NCI-H1092 treated with DMSO at 0.1 percent for 48 hours (cell line): ENCODE results near the gene GDI2.
"Not testable (repeated sequence)": the region's sequence is repeated elsewhere in the genome, so short reads cannot be mapped to it uniquely, and the experiment has no call there.

ENCODE experiments used
- DNase-seq: peaks from one replicate; lab custom pipeline; 2025; lab: John Stamatoyannopoulos, UW

The GDI2 gene

GRCh38 chr10:5827841-5828240, 14.6 kb upstream of the GDI2 start:
- no peak for DNase-seq

GRCh38 chr10:5826511-5826910, 13.3 kb upstream of the GDI2 start:
- not testable (repeated sequence) for DNase-seq

- no peak for DNase-seq
Observed at GRCh38 chr10:5818894-5819293, 5.7 kb upstream of the GDI2 start.

- DNase-seq, result no peak
Observed at GRCh38 chr10:5818048-5818331, 4.8 kb upstream of the GDI2 start.

GRCh38 chr10:5817322-5818047, 4.3 kb upstream of the GDI2 start:
- no peak for DNase-seq

GRCh38 chr10:5816170-5816569, 2.9 kb upstream of the GDI2 start:
- DNase-seq, result no peak

GRCh38 chr10:5814110-5815107, 1.2 kb upstream of the GDI2 start:
- no peak for DNase-seq

- DNase-seq, result no peak
Observed at GRCh38 chr10:5813091-5813340, 218 bp downstream of the GDI2 start.

- peak; percentile 34 for DNase-seq
Observed at GRCh38 chr10:5812283-5813090, 747 bp downstream of the GDI2 start.

- no peak for DNase-seq
Observed at GRCh38 chr10:5811387-5811821, 1.8 kb downstream of the GDI2 start.

GRCh38 chr10:5810225-5810624, 3.0 kb downstream of the GDI2 start:
- DNase-seq, result no peak

- no peak for DNase-seq
Observed at GRCh38 chr10:5809527-5810154, 3.6 kb downstream of the GDI2 start.

- not testable (repeated sequence) for DNase-seq
Observed at GRCh38 chr10:5808783-5809392, 4.3 kb downstream of the GDI2 start.

- no peak for DNase-seq
Observed at GRCh38 chr10:5806745-5807144, 6.5 kb downstream of the GDI2 start.

- DNase-seq, result no peak
Observed at GRCh38 chr10:5805711-5806110, 7.5 kb downstream of the GDI2 start.

- no peak for DNase-seq
Observed at GRCh38 chr10:5805260-5805659, 8.0 kb downstream of the GDI2 start.

GRCh38 chr10:5804386-5804785, 8.8 kb downstream of the GDI2 start:
- no peak for DNase-seq

- no peak for DNase-seq
Observed at GRCh38 chr10:5800782-5801181, 12.5 kb downstream of the GDI2 start.

GRCh38 chr10:5794236-5794635, 19.0 kb downstream of the GDI2 start:
- DNase-seq, result no peak

GRCh38 chr10:5789626-5790025, 23.6 kb downstream of the GDI2 start:
- DNase-seq, result no peak

GRCh38 chr10:5788969-5789368, 24.3 kb downstream of the GDI2 start:
- no peak for DNase-seq

- DNase-seq, result no peak
Observed at GRCh38 chr10:5783300-5783699, 29.9 kb downstream of the GDI2 start.
